Upper lobe of left lung (tissue), 4 donors: ENCODE data around the gene CYTL1.

Source experiments
- CTCF ChIP-seq, 6 experiments: fragments of 450-650 bp in 4 of 6; fragments of 200-600 bp in 2 of 6; sonication (generic) in 2 of 6; IDR thresholded peaks; one replicate each; pipeline ENCODE4 v1.5.1; 2016 to 2019; ENCODE audit warnings: antibody characterized with exemption in 6 of 6
- EP300 ChIP-seq, 4 donors: sonication (generic); formaldehyde crosslinking; IDR thresholded peaks; one replicate each; pipeline ENCODE4 v1.5.1; 2017; ENCODE audit warnings: antibody characterized with exemption in 4 of 4, control low read depth in 2 of 4
- POLR2A ChIP-seq, 4 donors: fragments of 450-650 bp; IDR thresholded peaks; one replicate each; pipeline ENCODE4 v1.5.1; 2016 to 2017; ENCODE audit warnings: antibody characterized with exemption in 4 of 4, mild to moderate bottlenecking in 2 of 4
- POLR2AphosphoS5 ChIP-seq, 2 donors: sonication (generic); formaldehyde crosslinking; IDR thresholded peaks; one replicate each; pipeline ENCODE4 v1.5.1; 2017; ENCODE audit warnings: antibody characterized with exemption in 2 of 2

- no peak for TF ChIP-seq POLR2A (IDR thresholded peaks at IDR 0.05)
- no peak for TF ChIP-seq CTCF (IDR thresholded peaks at IDR 0.05)
- no peak for TF ChIP-seq EP300 (IDR thresholded peaks at IDR 0.05)
- no peak for TF ChIP-seq POLR2AphosphoS5 (IDR thresholded peaks at IDR 0.05)
Observed at GRCh38 chr4:5039800-5040199, 20.5 kb upstream of the CYTL1 start.
